SKM-1 treated with dmso at 0.1 percent for 144 hours (cell line): ENCODE data around the gene KANSL1.
"Not testable (repeated sequence)": the region's sequence is repeated elsewhere in the genome, so short reads cannot be mapped to it uniquely, and the experiment has no call there.

ENCODE experiments used
- DNase-seq: peaks from one replicate; lab custom pipeline; 2025; ENCODE audit not compliant: unreplicated experiment; lab: John Stamatoyannopoulos, UW

The KANSL1 gene, protein sequence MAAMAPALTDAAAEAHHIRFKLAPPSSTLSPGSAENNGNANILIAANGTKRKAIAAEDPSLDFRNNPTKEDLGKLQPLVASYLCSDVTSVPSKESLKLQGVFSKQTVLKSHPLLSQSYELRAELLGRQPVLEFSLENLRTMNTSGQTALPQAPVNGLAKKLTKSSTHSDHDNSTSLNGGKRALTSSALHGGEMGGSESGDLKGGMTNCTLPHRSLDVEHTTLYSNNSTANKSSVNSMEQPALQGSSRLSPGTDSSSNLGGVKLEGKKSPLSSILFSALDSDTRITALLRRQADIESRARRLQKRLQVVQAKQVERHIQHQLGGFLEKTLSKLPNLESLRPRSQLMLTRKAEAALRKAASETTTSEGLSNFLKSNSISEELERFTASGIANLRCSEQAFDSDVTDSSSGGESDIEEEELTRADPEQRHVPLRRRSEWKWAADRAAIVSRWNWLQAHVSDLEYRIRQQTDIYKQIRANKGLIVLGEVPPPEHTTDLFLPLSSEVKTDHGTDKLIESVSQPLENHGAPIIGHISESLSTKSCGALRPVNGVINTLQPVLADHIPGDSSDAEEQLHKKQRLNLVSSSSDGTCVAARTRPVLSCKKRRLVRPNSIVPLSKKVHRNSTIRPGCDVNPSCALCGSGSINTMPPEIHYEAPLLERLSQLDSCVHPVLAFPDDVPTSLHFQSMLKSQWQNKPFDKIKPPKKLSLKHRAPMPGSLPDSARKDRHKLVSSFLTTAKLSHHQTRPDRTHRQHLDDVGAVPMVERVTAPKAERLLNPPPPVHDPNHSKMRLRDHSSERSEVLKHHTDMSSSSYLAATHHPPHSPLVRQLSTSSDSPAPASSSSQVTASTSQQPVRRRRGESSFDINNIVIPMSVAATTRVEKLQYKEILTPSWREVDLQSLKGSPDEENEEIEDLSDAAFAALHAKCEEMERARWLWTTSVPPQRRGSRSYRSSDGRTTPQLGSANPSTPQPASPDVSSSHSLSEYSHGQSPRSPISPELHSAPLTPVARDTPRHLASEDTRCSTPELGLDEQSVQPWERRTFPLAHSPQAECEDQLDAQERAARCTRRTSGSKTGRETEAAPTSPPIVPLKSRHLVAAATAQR (N-terminal part only)

DNA sequence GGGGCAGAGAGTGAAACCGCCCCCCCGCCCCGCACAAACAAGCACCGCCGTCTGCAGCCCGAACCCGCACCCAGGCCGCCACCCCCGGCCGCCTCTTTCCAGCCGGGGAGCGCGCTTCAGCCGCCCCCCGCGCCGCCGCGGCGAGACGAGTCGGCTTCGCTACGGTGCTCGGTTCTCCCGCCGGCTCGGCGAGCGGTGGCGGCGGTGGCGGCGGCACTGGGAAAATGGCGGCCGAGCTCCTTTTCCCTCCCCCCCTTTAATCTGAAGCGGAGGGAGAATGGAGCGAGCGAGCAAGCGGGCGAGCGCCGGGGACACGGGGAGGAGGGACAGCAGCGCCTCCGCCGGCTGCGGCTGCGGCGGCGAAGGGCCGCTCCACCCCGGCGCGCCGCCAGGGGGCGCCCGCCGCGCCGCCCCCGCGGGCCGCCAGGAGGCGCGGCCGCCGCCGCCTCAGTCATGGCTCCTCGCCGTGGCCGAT is at the start of gene KANSL1:
KANSL1 (minus strand) TSS at position 279 of the 475 bp plus-strand sequence. CDS start 21,286 bp downstream, outside the sequence.
- peak; percentile 87 for DNase-seq

DNA sequence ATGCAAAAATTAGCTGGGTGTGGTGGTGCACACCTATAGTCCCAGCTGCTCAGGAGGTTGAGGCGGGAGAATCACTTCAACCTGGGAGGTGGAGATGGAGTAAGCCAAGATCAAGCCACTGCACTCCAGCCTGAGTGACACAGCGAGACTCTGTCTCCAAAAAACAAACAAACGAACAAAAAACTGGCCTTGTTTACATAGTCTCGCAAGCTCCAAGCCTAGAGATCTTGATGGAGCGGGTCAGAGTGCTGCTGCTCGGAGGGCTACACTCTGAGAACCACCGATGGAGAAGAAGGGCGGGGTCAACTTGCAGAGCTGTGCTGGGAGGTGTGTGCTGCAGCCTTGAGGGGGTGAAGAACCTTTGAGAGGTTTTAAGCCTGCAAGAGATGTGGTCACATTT is 38.1 kb upstream of the KANSL1 start:
- not testable (repeated sequence) for DNase-seq

DNA sequence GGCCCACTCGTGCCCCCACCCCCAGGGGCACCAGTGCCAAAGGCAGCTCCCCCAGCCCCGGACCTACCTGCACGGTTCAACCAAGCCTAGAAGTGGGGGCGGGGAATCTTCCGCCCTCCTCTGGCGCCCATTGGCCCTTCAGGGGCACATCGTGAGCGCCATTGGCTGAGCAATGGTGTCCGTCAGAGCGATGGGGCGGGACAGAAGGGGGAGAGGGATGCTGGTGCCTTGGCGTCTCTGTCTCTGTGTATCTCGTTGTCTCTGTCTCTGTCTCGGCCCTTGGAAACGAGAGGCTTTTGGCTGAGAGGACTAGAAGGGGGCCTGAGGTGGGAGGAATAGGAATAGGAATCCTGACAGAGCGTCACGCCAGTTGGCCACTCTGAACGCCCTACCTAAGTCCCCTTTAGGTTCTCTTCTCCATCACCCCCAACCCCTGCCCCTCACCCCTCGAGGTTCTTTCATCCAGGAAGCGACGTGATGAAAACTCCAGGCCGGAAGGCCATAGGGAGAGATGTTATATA is 32.1 kb upstream of the KANSL1 start:
- peak; percentile 68 for DNase-seq

- not testable (repeated sequence) for DNase-seq
Measured at GRCh38 chr17:46224864-46225263, 31.6 kb upstream of the KANSL1 start.

GRCh38 chr17:46223041-46223440 is 29.8 kb upstream of the KANSL1 start:
- DNase-seq = not testable (repeated sequence)

GRCh38 chr17:46216682-46217081 is 23.5 kb upstream of the KANSL1 start:
- no peak for DNase-seq

DNA sequence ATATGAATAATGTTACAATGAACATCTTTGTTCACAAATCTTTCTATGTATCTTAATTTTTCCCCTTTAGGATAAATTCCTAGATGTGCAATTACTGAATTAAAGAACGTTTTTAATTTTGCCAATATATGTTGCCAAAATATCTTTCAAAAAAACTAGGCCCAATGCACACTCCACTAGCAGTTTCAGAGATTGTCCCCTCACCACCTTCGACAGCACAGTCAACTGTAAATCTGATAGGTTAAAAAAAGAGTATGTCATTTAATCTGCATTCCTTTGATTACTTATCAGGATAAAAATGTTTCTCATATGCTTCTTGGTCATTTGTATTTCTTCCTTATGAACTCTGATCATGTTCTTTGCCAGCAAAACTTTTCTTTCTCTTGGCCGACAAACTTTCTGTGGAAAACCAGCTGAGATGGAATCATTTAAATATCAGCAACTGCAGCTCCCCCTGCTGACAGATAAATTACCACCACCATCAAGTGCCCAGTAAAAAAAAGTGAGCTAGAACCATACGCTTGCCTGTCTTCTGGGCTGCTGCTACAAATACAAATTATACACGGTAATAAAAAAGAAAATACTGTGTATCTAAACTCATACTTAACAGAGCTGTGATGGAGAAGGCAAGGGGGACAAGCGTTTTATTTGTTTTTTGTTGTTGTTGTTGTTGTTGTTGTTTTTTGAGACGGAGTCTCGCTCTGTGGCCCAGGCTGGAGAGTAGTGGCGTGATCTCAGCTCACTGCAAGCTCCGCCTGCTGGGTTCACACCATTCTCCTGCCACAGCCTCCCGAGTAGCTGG is 19.6 kb upstream of the KANSL1 start:
- DNase-seq = peak; percentile 32

GRCh38 chr17:46208997-46209396 is 15.8 kb upstream of the KANSL1 start:
- DNase-seq = no peak

DNA sequence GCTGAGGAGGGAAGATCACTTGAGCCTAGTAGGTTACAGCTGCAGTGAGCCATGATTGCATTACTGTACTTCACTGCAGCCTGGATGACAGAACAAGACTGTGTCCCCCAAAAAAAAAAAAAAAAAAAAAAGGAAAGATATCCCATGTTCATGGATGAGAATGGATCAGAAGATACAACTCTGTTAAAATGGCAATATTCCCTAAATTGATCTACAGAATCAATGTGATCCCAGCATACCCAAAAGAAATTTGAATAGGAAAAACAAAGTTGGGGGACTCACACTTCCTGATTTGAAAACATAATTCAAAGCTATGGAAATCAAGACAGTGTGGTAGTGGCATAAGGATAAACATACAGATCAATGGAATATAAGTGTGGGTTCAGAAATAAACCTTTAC is 12.7 kb upstream of the KANSL1 start:
- DNase-seq = no peak

DNA sequence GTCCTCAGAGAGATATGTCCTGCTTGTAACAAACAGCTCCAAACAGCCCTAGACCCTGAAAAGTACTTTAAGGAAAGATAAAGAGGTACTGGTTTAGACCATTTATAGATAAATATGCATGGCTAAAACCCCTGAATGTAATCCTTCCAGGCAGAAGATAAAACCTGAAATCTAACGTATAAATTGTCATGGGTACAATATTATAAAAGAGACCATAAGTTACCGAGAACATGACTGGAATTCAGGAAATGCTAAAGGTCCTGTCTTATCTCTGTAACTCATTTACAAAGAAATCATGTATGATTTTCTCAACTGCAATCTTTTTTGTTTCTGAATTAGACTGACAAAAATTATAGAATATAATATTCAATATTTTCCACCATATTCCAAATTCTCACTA is 9.2 kb upstream of the KANSL1 start:
- no peak for DNase-seq

DNA sequence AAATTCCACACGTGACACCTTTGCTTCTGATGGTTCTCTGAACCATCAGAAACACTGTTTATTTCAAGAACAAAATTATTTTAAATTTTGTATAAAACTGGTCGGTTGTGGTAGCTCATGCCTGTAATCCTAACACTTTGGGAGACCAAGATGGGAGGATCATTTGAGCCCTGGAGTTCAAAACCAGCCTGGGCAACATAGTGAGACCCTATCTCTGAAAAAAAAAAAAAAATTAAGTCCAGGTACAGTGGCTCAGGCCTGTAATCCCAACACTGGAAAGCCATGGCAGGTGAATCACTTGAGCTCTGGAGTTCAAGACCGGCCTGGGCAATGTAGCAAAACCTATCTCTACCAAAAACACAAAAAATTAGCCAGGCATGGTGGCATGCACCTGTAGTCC is 8.3 kb upstream of the KANSL1 start:
- DNase-seq = no peak

GRCh38 chr17:46200197-46200596 is 7.0 kb upstream of the KANSL1 start:
- DNase-seq = no peak

DNA sequence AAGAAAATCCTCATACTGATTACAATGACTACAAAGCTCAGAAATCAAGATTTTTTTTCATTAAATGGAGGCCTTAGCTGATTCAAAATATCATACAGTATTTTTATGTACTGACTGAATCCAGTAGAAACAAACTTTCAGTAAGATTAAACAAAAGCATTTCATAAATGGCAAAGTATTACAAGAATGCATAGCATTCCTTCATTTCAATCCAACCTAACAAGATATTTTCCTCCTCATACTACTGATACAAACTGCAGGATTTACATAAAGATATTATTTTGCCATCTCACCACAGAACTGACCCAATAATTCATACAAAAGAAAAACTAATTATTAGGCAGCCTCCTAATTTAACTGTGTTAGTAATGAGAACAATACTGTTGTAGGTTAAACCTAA is 6.2 kb upstream of the KANSL1 start:
- no peak for DNase-seq

DNA sequence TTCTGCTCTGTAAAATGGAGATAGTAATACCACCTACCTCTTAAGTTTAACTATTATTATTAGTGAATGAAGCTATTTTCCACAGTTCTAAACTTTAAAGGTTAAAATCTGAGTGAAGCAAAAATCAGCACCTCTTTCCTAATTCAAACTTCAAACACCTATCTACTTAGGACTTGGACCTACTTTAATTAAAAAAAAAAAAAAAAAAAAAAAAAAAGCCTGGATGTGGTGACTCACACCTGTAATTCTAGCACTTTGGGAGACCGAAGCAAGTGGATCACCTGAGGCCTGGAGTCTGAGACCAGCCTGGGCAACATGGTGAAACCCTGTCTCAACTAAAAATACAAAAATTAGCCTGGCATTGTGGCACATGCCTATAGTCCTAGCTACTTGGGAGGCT is 5.0 kb upstream of the KANSL1 start:
- DNase-seq = no peak

DNA sequence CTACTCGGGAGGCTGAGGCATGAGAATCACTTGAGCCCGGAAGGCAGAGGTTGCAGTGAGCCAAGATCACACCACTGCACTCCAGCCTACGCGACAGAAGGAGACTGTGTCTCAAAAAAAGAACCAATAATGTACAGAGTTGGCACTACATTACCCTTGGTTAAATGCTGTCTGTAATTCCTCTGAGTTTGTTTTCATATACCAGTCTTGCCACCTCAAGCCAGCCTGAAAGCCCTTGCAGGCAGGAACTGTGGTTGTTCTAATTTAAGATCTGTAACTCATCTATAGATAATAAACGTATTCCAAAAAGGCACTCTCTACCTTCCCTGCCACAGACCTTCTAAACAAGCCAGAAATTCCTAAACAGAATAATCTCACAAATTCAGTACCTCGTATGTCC is 4.3 kb upstream of the KANSL1 start:
- no peak for DNase-seq

DNA sequence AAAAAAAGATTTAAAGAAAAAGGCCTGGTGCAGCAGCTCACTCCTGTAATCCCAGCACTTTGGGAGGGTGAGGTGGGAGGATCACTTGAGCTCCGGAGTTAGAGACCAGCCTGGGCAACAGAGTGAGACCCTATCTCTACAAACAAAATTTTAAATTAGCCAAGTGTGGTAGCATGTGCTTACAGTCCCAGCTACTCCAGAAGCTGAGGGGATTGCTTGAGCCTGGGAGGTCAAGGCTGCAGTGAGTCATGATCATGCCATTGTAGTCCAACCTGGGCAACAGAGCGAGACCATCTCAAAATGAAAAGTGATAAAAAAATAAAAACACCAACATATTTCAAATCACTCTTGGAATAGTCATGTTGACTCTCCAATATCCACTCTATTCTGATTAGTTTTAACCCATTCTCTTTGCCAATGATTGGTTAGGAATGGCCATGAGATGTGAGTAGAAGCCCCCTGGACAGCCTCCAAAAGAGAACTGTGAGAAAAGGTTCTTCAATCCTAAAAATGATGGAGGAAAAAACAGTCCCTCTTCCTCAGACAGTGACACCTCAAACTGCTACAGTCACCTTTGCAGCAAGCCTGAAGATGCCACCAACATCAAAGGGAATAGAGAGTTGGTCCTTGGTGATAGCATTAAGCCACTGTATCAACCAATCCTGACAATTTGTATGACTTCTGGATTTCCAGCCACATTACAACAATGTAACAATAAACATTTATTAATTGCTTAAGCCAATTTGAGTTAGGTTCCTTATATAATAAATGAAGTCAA is 2.9 kb upstream of the KANSL1 start:
- DNase-seq = no peak

DNA sequence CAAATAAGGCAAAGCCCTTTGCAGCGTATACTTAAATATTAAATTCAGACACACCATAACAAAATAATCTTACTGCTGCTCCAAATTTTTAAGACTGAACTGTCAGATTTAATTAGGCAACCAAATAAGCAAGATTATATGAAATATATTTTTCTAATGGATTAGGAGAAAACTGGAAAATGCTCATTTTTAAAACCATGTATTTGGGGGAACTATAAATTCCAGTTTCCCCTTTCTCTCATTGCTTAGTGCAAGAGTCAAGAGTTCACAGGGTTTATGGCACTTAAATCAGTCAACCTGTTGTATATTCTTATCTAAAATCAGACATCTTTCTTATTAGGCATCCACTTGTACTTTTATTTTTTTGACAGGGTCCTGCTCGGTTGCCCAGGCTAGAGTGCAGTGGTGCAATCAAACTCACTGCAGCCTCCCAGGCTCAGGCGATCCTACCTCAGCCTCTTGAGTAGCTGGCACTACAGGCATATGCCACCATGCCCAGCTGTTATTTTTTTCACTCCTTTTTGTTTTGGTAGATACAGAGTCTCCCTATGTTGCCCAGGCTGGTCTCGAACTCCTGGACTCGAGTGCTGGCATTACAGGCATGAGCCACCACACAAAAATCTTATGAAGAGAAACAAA is 2.1 kb upstream of the KANSL1 start:
- DNase-seq = no peak

GRCh38 chr17:46194393-46195216 is 1.4 kb upstream of the KANSL1 start:
- DNase-seq = peak; percentile 59
